Activated CD4-positive, alpha-beta T cell treated with anti-CD3 and anti-CD28 coated beads, Interleukin-2, amount 50 U/mL, for 4 hours (primary cell): ENCODE results near the gene FAM151B.

ENCODE experiments used
- DNase-seq, 2 experiments: peaks; one replicate each; pipeline ENCODE4 v3.0.0-alpha.2; 2020

FAM151B gene

GRCh38 chr5:80592105-80592504 lies 104.2 kb downstream of the FAM151B start:
- no peak for DNase-seq
